Sigmoid colon (tissue), 3 donors: Measurements from ENCODE around the gene TRIM52.

Source experiments
- CTCF ChIP-seq, 4 experiments: fragments of 450-650 bp in 3 of 4; fragments of 200-600 bp in 1 of 4; IDR thresholded peaks; one replicate each; pipeline ENCODE4 v1.5.1; 2016 to 2019; ENCODE audit warnings: antibody characterized with exemption in 4 of 4, mild to moderate bottlenecking in 3 of 4, moderate library complexity in 2 of 4
- POLR2A ChIP-seq, 2 donors: fragments of 450-650 bp; IDR thresholded peaks; one replicate each; pipeline ENCODE4 v1.6.1; 2016; ENCODE audit warnings: antibody characterized with exemption in 2 of 2, mild to moderate bottlenecking in 2 of 2, moderate library complexity in 2 of 2

GRCh38 chr5:181243564-181244343, 17.2 kb downstream of the TRIM52 start, which contains the start of gene RACK1:
- peak; percentile 54 to 69 for TF ChIP-seq POLR2A (IDR thresholded peaks at IDR 0.05)
- no peak for TF ChIP-seq CTCF (IDR thresholded peaks at IDR 0.05)
